Measurements from ENCODE around the gene OBSCN.

- TF ChIP-seq, protein P1, sequence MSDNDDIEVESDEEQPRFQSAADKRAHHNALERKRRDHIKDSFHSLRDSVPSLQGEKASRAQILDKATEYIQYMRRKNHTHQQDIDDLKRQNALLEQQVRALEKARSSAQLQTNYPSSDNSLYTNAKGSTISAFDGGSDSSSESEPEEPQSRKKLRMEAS (IDR thresholded peaks at IDR 0.05; ENCODE audit: insufficient read depth, insufficient read length) = no peak
- TF ChIP-seq CTCF (IDR thresholded peaks at IDR 0.05; ENCODE audit: extremely low read depth in 1 of 2, insufficient read depth in 1 of 2, low read depth in 1 of 2, low read length in 2 of 2) (no peak), JUN (IDR thresholded peaks at IDR 0.05; ENCODE audit: borderline replicate concordance, insufficient read depth, insufficient read length, low read depth) (no peak), MYC (IDR thresholded peaks at IDR 0.05; ENCODE audit: low read depth, low read length) (no peak), POLR2A (IDR thresholded peaks at IDR 0.05; ENCODE audit: low read depth, low read length) (no peak), EZH2 (IDR thresholded peaks at IDR 0.05; ENCODE audit: borderline replicate concordance, low read depth, low read length, severe bottlenecking) (no peak), GATA2 (IDR thresholded peaks at IDR 0.05; ENCODE audit: insufficient read depth, insufficient read length, low read depth, low read length) (no peak)
Measured at GRCh38 chr1:228299901-228300300, 92.1 kb downstream of the OBSCN start.
